Osteocyte (in vitro differentiated cells): Measurements from ENCODE around the gene OTOP3. TPM values are rescaled to one million over a fixed set of nuclear protein-coding genes. Genes with fewer than 3 reads are reported as not detected.
"Not testable (repeated sequence)": the region's sequence is repeated elsewhere in the genome, so short reads cannot be mapped to it uniquely, and the experiment has no call there.

Source experiments
- DNase-seq: peaks from one replicate; pipeline ENCODE4 v3.0.0; 2021; ENCODE audit warnings: mixed read lengths; ENCODE audit not compliant: unreplicated experiment; ENCODE audit errors: extremely low spot score
- H3K27ac Mint-ChIP-seq: one replicate; pipeline ENCODE4 v1.8.0; 2021; ENCODE audit warnings: mild to moderate bottlenecking, mixed read lengths; ENCODE audit not compliant: unreplicated experiment
- H3K27me3 Mint-ChIP-seq: one replicate; pipeline ENCODE4 v1.8.0; 2021; ENCODE audit warnings: mixed read lengths; ENCODE audit not compliant: unreplicated experiment
- H3K36me3 Mint-ChIP-seq: one replicate; pipeline ENCODE4 v1.8.0; 2021; ENCODE audit warnings: mixed read lengths; ENCODE audit not compliant: unreplicated experiment
- H3K4me1 Mint-ChIP-seq: one replicate; pipeline ENCODE4 v1.8.0; 2021; ENCODE audit warnings: mixed read lengths; ENCODE audit not compliant: unreplicated experiment
- H3K4me3 Mint-ChIP-seq: one replicate; pipeline ENCODE4 v1.8.0; 2021; ENCODE audit warnings: mild to moderate bottlenecking, moderate library complexity, mixed read lengths; ENCODE audit not compliant: unreplicated experiment
- H3K9me3 Mint-ChIP-seq: one replicate; pipeline ENCODE4 v1.8.0; 2021; ENCODE audit warnings: mixed read lengths; ENCODE audit not compliant: unreplicated experiment
- total RNA-seq: library from RNA; stranded (reverse); gene quantifications from 2 replicates; pipeline ENCODE4 v1.2.1, GENCODE V29; 2021
- TF ChIP-seq, protein P1 (sequence below): fragments of 200-600 bp; sonication (generic); IDR thresholded peaks from 2 replicates; pipeline ENCODE4 v1.5.0; 2021; ENCODE audit warnings: antibody characterized with exemption, mild to moderate bottlenecking, moderate library complexity

Gene OTOP3
- total RNA-seq, 1 donor from 2014 or later: not detected

DNA sequence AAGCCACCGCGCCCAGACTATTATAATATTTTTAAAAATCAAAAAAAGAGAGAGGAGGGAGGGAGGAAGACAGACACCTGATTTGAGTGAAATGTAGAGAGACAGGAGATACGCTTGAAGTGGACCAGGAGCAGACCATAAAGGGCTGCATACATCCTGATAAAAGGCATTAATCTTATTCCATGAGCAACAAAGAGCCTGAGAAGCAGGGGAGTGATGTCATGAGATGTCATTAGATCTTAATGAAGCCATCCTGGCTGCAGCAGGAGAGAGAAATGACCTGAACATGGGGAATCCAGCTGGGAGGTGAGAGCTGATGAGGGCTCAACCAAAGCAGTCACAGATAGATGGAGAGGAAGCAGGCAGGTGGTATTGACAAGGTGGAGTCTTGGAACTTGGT lies 42.1 kb downstream of the OTOP3 start:
- TF ChIP-seq, protein P1, sequence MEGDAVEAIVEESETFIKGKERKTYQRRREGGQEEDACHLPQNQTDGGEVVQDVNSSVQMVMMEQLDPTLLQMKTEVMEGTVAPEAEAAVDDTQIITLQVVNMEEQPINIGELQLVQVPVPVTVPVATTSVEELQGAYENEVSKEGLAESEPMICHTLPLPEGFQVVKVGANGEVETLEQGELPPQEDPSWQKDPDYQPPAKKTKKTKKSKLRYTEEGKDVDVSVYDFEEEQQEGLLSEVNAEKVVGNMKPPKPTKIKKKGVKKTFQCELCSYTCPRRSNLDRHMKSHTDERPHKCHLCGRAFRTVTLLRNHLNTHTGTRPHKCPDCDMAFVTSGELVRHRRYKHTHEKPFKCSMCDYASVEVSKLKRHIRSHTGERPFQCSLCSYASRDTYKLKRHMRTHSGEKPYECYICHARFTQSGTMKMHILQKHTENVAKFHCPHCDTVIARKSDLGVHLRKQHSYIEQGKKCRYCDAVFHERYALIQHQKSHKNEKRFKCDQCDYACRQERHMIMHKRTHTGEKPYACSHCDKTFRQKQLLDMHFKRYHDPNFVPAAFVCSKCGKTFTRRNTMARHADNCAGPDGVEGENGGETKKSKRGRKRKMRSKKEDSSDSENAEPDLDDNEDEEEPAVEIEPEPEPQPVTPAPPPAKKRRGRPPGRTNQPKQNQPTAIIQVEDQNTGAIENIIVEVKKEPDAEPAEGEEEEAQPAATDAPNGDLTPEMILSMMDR: no peak
- Mint-ChIP-seq H3K27me3 (peaks cover 20% of the 10 kb centered on the region), H3K27ac (no peak overlapping the region), H3K4me1 (peaks cover 14% of the 10 kb centered on the region), H3K9me3 (no peaks in the 10 kb centered on the region), H3K4me3 (no peak overlapping the region), H3K36me3 (no peaks in the 10 kb centered on the region)
- DNase-seq: no peak

DNA sequence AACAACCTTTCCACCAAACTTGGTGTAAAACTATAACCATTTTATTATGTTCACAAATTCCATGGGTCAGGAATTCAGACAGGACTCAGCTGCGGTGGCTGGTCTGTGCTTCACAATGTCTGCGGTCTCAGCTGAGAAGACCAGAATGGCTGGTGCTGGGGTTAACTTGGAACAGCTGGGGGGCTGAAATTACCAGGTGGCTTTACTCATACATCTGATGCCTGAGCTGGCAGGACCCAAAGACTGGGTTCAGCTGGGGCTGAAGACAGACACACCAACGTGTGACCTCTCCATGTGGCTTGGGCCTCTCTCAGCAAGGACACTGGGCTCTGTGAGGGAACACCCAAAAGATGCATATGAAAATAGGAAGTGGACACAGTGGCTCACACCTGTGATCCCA lies 42.5 kb downstream of the OTOP3 start:
- Mint-ChIP-seq H3K27ac (no peak overlapping the region), H3K4me3 (no peak overlapping the region), H3K36me3 (no peaks in the 10 kb centered on the region), H3K9me3 (no peaks in the 10 kb centered on the region), H3K4me1 (peaks cover 10% of the 10 kb centered on the region), H3K27me3 (peaks cover 15% of the 10 kb centered on the region)
- DNase-seq: no peak
- TF ChIP-seq, protein P1: no peak

DNA sequence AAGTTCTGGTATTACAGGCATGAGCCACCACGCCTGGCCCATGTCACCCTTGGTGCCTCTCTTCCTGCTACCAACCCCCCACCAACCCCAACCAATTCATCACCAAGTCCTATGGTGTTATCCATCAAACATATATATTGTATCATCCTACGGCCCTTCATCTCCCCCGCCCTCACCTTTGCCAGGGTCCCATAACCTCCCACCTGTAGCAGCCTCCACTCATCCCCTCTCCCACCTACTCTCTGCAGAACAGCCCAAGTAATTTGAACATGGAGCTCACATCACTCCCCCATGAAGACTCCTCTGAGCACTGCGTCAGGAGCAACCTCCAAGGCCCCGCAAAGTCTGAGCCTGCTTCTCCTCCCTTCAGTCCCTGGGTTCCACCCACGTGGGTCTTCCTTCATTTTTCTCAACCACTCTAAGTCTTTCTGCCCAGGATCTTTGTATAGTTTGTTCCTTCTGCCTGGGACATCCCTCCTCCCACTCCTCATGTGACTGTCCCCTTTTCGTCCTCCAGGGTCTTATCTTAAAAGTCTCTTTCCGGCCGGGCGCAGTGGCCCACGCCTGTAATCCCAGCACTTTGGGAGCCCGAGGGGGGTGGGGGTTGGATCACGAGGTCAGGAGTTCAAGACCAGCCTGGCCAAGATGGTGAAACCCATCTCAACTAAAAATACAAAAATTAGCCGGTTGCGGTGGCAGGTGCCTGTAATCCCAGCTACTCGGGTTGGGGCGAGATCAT lies 43.9 kb downstream of the OTOP3 start:
- DNase-seq: no peak
- H3K4me3 Mint-ChIP-seq: no peak overlapping the region
- no peaks in the 10 kb centered on the region for H3K36me3 Mint-ChIP-seq
- TF ChIP-seq, protein P1: no peak
- H3K9me3 Mint-ChIP-seq: no peaks in the 10 kb centered on the region
- H3K27me3 Mint-ChIP-seq: peaks cover 11% of the 10 kb centered on the region
- H3K4me1 Mint-ChIP-seq: peaks cover 9% of the 10 kb centered on the region
- H3K27ac Mint-ChIP-seq: no peak overlapping the region

DNA sequence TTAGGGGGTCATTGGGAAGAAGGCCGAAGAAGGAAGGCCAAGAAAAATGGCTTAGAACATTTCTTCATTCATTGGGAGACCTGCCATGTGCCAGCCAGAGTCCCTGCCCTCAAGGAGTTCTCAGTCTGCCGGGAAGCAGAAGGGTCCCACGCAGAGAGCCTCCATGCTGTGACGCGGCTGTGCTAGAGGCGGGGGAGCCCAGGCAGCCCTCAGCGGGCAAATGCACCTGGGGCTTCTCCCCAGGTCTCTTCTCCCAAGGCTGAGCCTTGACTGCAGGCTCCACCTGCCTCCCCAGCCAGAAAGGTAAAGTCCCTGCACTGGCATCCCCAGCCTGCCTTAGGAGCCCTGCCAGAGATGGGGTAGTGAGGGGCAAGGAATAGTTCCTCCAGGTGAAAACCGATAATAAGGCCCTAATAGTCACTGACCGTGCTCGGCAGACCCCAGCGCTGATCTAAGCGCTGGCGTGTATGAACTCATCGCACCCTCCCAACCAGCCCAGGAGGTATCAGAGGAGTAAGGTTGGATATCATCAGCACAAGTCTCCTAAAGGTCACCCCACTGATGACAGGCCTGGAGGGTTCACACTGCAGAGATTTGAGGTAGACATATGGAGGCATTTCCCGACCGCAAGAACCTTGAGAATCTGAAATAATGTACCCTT lies 45.8 kb downstream of the OTOP3 start:
- peaks cover 9% of the 10 kb centered on the region for H3K4me1 Mint-ChIP-seq
- H3K4me3 Mint-ChIP-seq: peak overlapping the region; percentile 83
- H3K27ac Mint-ChIP-seq: peak overlapping the region; percentile 85
- no peaks in the 10 kb centered on the region for H3K9me3 Mint-ChIP-seq
- no peak for DNase-seq
- no peaks in the 10 kb centered on the region for H3K27me3 Mint-ChIP-seq
- TF ChIP-seq, protein P1: no peak
- no peaks in the 10 kb centered on the region for H3K36me3 Mint-ChIP-seq

DNA sequence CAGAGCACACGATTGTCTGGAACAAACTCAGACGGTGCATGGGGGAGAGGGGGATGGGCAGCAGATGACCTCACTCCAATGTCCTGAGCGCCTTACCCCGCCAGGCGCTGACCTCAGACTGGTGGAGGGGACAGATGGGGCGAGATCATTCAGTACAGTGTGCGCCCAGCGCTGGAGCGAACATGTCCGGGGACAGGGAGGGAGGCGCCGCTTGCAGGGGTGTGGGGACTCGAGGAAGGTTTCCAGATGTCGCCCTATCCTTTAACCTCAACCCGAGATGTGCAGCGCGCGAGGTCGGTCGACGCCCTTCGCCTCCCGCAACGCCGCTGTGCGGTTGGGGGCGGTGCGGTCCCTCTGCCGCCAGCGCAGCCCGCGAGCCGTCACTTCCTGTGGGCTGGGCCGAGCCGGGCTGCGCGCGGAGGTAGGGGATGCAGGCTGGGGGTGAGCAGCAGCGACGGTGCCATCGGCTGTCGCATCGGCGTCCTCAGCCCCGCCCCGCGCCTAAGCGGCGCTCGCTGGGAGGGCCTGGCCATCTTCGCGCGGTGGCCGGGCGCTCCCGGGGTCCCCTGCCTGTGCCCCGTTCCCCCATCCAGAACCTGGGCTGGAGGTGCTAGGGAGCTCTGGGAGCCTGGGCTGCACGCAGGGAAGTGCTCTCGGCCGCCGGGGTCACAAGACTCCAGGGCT lies 46.4 kb downstream of the OTOP3 start:
- Mint-ChIP-seq H3K4me3 (peak overlapping the region; percentile 83), H3K36me3 (no peaks in the 10 kb centered on the region), H3K27me3 (no peaks in the 10 kb centered on the region), H3K4me1 (peaks cover 13% of the 10 kb centered on the region), H3K27ac (peak overlapping the region; percentile 85), H3K9me3 (no peaks in the 10 kb centered on the region)
- TF ChIP-seq, protein P1: no peak
- no peak for DNase-seq

DNA sequence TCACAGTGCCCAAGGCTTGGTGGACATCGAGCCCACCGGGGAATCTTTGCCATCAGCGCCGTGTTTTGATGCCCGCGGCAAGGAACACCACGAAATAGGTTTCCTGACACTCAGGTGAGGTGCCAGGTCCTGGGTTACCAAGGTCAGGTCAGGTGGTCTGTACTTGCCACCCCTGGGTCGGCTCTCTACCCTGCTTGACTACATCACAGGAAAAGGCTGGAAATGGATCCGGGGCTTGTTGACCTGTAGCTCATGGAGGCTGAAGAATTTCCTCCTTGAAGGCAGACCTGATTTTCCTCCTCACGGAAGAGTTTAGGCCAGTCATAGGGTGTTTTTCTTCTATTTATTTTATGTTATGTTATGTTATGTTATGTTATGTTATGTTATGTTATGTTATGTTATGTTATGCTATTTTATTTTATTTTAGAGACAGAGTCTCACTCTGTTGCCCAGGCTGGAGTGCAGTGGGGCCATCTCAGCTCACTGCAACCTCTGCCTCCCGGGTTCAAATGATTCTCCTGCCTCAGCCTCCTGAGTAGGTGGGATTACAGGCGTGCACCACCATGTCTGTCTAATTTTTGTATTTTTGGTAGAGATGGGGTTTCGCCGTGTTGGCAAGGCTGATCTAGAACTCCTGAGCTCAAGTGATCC lies 47.1 kb downstream of the OTOP3 start:
- H3K9me3 Mint-ChIP-seq, H3K27me3 Mint-ChIP-seq, H3K36me3 Mint-ChIP-seq, DNase-seq: not testable (repeated sequence)
- Mint-ChIP-seq H3K4me3 (peak overlapping the region; percentile 83), H3K27ac (peak overlapping the region; percentile 54), H3K4me1 (peaks cover 15% of the 10 kb centered on the region)
